GM12865 (cell line): ENCODE results near the gene AKT2.

ENCODE experiments used
- DNase-seq: peaks from one replicate; pipeline ENCODE4 v3.0.0; 2010; ENCODE audit warnings: low read depth
- H3K4me3 ChIP-seq: 2 replicates; pipeline ENCODE4 v1.5.1; 2011; ENCODE audit warnings: mild to moderate bottlenecking, low read depth, low read length, control low read depth
- TF ChIP-seq, protein P1 (sequence below): IDR thresholded peaks from 2 replicates; pipeline ENCODE4 v1.5.1; 2011; ENCODE audit warnings: low read length, control low read depth, low read depth, inconsistent platforms; ENCODE audit not compliant: insufficient read depth; ENCODE audit errors: missing control alignments

The AKT2 gene

DNA sequence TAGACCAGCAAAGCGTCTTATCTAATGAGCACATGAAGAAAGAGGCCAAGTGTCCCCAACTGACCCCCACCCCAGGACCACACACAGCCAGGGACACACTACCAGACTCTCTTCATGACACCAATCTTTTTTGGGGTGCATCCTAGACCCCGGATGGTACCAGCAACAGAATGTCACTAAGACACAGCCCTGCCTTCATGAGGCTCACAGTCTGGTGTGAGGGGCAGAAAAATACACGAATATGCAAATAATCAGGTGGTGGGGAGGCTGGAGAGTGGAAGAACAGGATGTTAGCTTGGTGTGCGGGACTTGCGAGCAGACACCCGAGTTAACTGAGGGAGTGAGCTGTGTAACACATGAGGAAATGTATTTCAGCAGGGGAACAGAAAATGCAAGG lies 17.5 kb downstream of the AKT2 start:
- no peak overlapping the region for H3K4me3 ChIP-seq
- TF ChIP-seq, protein P1, sequence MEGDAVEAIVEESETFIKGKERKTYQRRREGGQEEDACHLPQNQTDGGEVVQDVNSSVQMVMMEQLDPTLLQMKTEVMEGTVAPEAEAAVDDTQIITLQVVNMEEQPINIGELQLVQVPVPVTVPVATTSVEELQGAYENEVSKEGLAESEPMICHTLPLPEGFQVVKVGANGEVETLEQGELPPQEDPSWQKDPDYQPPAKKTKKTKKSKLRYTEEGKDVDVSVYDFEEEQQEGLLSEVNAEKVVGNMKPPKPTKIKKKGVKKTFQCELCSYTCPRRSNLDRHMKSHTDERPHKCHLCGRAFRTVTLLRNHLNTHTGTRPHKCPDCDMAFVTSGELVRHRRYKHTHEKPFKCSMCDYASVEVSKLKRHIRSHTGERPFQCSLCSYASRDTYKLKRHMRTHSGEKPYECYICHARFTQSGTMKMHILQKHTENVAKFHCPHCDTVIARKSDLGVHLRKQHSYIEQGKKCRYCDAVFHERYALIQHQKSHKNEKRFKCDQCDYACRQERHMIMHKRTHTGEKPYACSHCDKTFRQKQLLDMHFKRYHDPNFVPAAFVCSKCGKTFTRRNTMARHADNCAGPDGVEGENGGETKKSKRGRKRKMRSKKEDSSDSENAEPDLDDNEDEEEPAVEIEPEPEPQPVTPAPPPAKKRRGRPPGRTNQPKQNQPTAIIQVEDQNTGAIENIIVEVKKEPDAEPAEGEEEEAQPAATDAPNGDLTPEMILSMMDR: no peak
- DNase-seq: no peak

DNA sequence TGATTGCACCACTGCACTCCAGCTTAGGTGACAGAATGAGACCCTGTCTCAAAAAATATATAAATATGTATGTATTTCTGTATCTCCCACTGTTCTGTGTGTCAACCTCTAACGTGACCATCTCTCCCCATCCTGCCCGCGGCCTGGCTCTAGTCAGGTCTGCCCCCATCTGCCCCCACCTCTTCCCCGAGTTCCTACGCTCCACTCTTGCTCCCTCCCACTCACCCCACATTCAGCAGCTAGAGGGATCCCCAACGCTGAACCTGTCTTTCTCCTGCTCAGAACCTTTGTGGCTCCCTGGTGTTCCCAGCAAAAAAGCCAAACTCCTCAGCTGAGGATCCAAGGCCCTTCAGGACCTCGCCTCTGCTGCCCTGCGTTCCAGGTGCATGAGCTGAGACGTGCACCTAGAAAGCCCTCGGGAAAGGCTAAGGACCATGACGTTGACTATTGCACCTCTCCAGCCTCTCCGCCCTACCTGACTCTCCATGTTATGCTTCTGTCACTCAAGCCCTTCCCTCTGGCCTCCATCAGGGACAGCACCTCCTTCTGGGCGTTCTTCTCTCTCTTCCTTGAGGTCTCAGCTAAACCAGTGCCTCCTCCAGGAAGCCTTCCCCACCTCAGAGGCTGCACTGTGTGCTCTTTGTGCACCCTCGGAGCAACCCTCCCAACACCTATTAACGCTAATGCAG lies 18.1 kb downstream of the AKT2 start:
- no peak for DNase-seq
- no peak overlapping the region for H3K4me3 ChIP-seq
- TF ChIP-seq, protein P1: no peak

DNA sequence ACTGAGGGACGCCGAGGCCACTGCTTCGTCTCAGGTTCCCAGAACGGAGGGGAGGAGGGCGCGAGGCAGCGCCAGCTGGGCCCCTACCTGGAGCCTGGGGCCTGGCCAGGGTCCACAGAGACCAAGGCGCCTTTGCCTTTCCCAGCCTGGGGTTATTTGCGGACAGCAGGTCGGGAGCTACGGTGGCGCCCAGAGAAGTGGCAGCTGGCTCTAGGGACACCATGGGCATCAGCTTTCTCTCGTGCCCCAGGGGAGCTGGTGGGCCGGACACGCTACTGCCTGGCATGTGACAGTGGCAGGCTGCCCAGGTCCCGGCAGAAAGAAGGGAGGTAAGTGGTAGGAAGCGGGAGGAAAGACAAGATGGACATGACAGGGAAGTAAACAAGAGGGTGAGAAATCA lies 19.0 kb downstream of the AKT2 start:
- no peak for DNase-seq
- TF ChIP-seq, protein P1: no peak
- H3K4me3 ChIP-seq: no peak overlapping the region

DNA sequence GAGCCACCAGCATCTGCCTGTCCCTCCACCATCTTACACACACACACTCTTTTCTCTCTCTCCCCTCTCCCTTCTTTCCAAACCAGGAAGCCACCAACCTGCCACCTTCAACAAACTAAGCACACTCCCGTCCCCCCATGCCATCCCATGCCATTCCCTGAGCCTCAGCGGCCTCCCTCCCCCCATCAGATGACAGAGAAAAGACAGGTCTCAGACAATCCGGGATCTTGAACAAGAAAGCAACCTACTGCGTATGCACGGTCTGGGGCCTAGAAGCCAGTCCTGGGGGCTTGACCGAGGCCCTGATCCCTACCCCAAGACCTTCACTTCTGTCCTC lies 19.4 kb downstream of the AKT2 start:
- no peak for DNase-seq
- no peak overlapping the region for H3K4me3 ChIP-seq
- TF ChIP-seq, protein P1: no peak

DNA sequence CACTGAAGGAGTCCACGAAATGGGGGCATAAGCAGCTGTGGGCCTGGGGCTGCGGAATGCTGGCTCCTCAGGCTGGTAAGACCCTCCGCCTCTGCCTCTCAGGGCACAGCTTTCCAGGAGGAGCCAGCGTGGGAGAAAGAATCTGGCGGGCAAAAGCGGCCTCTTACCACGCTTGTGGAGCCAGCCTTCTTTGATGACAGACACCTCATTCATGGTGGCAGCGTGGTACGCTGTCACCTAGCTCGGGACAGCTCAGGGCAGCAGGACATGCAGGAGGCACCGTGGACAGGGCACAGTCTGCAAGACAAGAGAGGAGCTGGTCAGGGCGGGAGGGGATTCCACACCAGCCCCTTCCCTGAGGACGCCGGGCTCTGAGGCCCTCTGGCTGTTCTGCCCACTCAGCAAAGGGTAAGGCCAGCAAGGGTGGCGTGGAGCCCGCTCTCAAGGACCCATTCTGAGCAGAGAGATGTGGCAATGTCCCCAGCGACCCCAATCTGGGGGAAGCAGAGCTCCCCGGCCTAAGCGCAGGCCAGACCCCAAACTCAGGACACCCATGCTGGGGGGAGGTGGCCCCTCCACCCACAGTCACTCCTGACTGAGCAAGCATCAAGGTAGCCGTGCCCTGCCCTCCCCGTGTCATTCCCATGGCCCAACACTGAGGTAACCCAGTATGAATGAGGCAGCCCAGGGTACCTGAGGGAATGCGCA lies 19.9 kb downstream of the AKT2 start:
- DNase-seq: no peak
- TF ChIP-seq, protein P1: no peak
- no peak overlapping the region for H3K4me3 ChIP-seq

DNA sequence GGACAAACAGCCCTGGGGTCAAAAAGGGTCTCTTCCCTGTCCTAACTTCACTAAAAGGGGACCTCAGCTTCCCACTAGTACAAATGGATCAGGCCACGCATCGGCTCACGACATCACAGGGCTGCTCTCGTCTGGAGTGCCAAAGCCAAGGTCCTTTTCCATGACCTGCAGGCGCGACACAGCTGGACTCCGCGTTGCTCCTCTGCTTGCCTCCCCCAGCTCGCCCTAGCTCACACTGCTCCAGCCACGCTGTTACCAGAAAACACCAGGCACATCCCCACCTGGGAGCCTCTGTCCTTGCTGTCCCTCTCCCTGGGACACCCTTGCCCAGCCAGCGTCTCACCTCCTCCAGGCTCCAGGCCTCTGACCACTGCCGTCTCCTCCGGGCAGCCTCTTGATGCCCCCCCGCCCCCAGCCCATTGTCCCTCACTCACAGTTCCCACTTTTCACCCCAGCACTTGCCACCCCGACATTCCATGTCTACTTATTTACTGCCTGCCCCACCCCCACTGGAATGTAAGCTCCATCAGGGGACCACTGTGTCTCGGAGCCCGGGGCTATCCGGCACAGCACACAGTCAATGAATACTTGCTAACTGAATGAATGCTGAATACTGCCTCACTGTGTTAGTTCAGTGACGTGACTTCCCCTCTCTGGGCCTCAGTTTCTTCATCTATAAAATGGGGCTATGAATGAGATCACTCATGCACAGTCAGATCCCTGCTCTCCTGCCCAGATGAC lies 20.7 kb downstream of the AKT2 start:
- H3K4me3 ChIP-seq: no peak overlapping the region
- TF ChIP-seq, protein P1: no peak
- no peak for DNase-seq
